Measurements from ENCODE around the gene NDUFS2.
"Not testable (repeated sequence)": the region's sequence is repeated elsewhere in the genome, so short reads cannot be mapped to it uniquely, and the experiment has no call there.

DNA sequence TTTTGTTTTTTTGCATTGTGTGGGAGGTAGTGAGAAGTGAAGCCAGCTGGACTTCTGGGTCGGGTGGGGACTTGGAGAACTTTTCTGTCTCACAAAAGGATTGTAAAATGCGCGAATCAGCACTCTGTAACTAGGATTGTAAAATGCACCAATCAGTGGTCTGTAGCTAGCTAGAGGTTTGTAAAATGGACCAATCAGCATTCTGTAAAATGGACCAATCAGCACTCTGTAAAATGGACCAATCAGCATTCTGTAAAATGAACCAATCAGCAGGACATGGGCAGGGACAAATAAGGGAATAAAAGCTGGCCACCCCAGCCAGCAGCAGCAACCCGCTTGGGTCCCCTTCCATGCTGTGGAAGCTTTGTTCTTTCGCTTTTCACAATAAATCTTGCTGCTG lies 47.9 kb downstream of the NDUFS2 start:
- TF ChIP-seq EZH2 (IDR thresholded peaks at IDR 0.05; ENCODE audit: insufficient read depth, poor library complexity, severe bottlenecking); EZH2phosphoT487 (IDR thresholded peaks at IDR 0.05; ENCODE audit: insufficient read depth, low read depth): not testable (repeated sequence)
